Measurements from ENCODE around the gene HTR1E. TPM values are rescaled to one million over a fixed set of nuclear protein-coding genes. Genes with fewer than 3 reads are reported as not detected.
"Not testable (repeated sequence)": the region's sequence is repeated elsewhere in the genome, so short reads cannot be mapped to it uniquely, and the experiment has no call there.

Gene HTR1E
- total and polyA plus RNA-seq, 3 donors from 2014 or later, result 0.39 to 0.87 (median 0.40) TPM

- intact Hi-C loops (cut with DNase I; ENCODE audit: low total_unique reads), result no loop called here
- no peaks in the 10 kb centered on the region for H3K27me3 ChIP-seq
- H3K36me3 ChIP-seq (ENCODE audit: low read depth, missing control alignments), result no peaks in the 10 kb centered on the region
- no peaks in the 10 kb centered on the region for H3K9me3 ChIP-seq
- TF ChIP-seq CTCF (IDR thresholded peaks at IDR 0.05) (no peak), POLR2A (IDR thresholded peaks at IDR 0.05) (no peak)
- DNase-seq, result no peak
- H3K27ac ChIP-seq, result no peak overlapping the region
- WGBS, 2 donors, result 66 to 80% methylated on average over 2 of the region's 2 CpGs
- no peaks in the 10 kb centered on the region for H3K4me1 ChIP-seq
- no peak overlapping the region for H3K4me3 ChIP-seq
Observed at GRCh38 chr6:86973088-86973487, 35.8 kb downstream of the HTR1E start.

GRCh38 chr6:86978251-86978650 is 40.9 kb downstream of the HTR1E start:
- 92 to 93% methylated on average over 2 of the region's 2 CpGs for WGBS, 2 donors

GRCh38 chr6:87001494-87001893 is 64.2 kb downstream of the HTR1E start:
- no peaks in the 10 kb centered on the region for H3K36me3 ChIP-seq (ENCODE audit: low read depth, missing control alignments)
- H3K27ac ChIP-seq, result no peak overlapping the region
- intact Hi-C loops (cut with DNase I; ENCODE audit: low total_unique reads), result no loop called here
- DNase-seq, result no peak
- no peaks in the 10 kb centered on the region for H3K9me3 ChIP-seq
- no peak for TF ChIP-seq CTCF (IDR thresholded peaks at IDR 0.05)
- no peak for TF ChIP-seq POLR2A (IDR thresholded peaks at IDR 0.05)
- no peaks in the 10 kb centered on the region for H3K27me3 ChIP-seq
- no peak overlapping the region for H3K4me3 ChIP-seq
- no peaks in the 10 kb centered on the region for H3K4me1 ChIP-seq

More at GRCh38 chr6:86978251-86978650, 40.9 kb downstream of the HTR1E start:
- no peaks in the 10 kb centered on the region for H3K27me3 ChIP-seq
- intact Hi-C loops (cut with DNase I; ENCODE audit: low total_unique reads), result no loop called here
- TF ChIP-seq POLR2A (IDR thresholded peaks at IDR 0.05) (no peak), CTCF (IDR thresholded peaks at IDR 0.05) (no peak)
- no peak overlapping the region for H3K4me3 ChIP-seq
- H3K27ac ChIP-seq, result no peak overlapping the region
- H3K36me3 ChIP-seq (ENCODE audit: low read depth, missing control alignments), result no peaks in the 10 kb centered on the region
- DNase-seq, result no peak
- H3K4me1 ChIP-seq, result no peaks in the 10 kb centered on the region
- no peaks in the 10 kb centered on the region for H3K9me3 ChIP-seq

GRCh38 chr6:87002391-87002790 is 65.1 kb downstream of the HTR1E start:
- H3K4me3 ChIP-seq; DNase-seq; H3K27ac ChIP-seq; H3K36me3 ChIP-seq (ENCODE audit: low read depth, missing control alignments); intact Hi-C loops (cut with DNase I; ENCODE audit: low total_unique reads); H3K9me3 ChIP-seq; H3K4me1 ChIP-seq; H3K27me3 ChIP-seq: not testable (repeated sequence)
- WGBS, 2 donors, result 89 to 91% methylated on average over 4 of the region's 4 CpGs

- intact Hi-C loops (cut with DNase I; ENCODE audit: low total_unique reads), result not testable (repeated sequence)
Observed at GRCh38 chr6:87006541-87006940, 69.2 kb downstream of the HTR1E start.

GRCh38 chr6:87009581-87009980 is 72.3 kb downstream of the HTR1E start:
- no CpG with 5 or more reads among the region's 34 CpGs for WGBS, 2 donors
- DNase-seq; intact Hi-C loops (cut with DNase I; ENCODE audit: low total_unique reads): not testable (repeated sequence)

More at GRCh38 chr6:87006541-87006940, 69.2 kb downstream of the HTR1E start:
- not testable (repeated sequence) for H3K4me1 ChIP-seq; H3K27me3 ChIP-seq; H3K4me3 ChIP-seq; H3K27ac ChIP-seq; H3K36me3 ChIP-seq (ENCODE audit: low read depth, missing control alignments); H3K9me3 ChIP-seq; DNase-seq
- 86 to 95% methylated on average over 2 of the region's 2 CpGs for WGBS, 2 donors

More at GRCh38 chr6:87009581-87009980, 72.3 kb downstream of the HTR1E start:
- H3K4me1 ChIP-seq; H3K27ac ChIP-seq; H3K9me3 ChIP-seq; H3K36me3 ChIP-seq (ENCODE audit: low read depth, missing control alignments); H3K27me3 ChIP-seq: not testable (repeated sequence)
- peak overlapping the region in 1 of 2 donors; percentile 12 for H3K4me3 ChIP-seq

Data from testis (tissue), 3 donors.